Right lobe of liver (tissue), 6 donors: ENCODE data around the gene GALNT2. TPM values are rescaled to one million over a fixed set of nuclear protein-coding genes. Genes with fewer than 3 reads are reported as not detected.

Experiments used
- ATAC-seq, 4 donors: fragments of 200-7000 bp; cut with Tn5 transposase; one replicate each; pipeline ENCODE4 v1.9.1; 2020; ENCODE audit warnings: mild to moderate bottlenecking in 4 of 4, moderate library complexity in 4 of 4
- DNase-seq, 3 donors: peaks; one replicate each; pipeline ENCODE4 v3.0.0-alpha.2; 2020
- H3K27ac ChIP-seq, 3 donors: fragments of 200-600 bp; one replicate each; pipeline ENCODE4 v1.8.0; 2022
- H3K27me3 ChIP-seq, 2 donors: fragments of 200-600 bp; one replicate each; pipeline ENCODE4 v1.8.0; 2022
- H3K36me3 ChIP-seq, 4 donors: fragments of 200-600 bp; sonication (generic) in 1 of 4; one replicate each; pipeline versions ENCODE4 v1.5.1 to v1.8.0; 2017 to 2022; ENCODE audit warnings: control low read depth in 1 of 4
- H3K4me1 ChIP-seq, 4 donors: fragments of 200-600 bp; sonication (generic) in 1 of 4; one replicate each; pipeline versions ENCODE4 v1.5.1 to v1.8.0; 2017 to 2022; ENCODE audit warnings: control low read depth in 1 of 4
- H3K4me3 ChIP-seq, 3 donors: fragments of 200-600 bp; one replicate each; pipeline ENCODE4 v1.8.0; 2022
- H3K9me3 ChIP-seq, 4 donors: fragments of 200-600 bp; sonication (generic) in 1 of 4; one replicate each; pipeline versions ENCODE4 v1.5.1 to v1.8.0; 2017 to 2022; ENCODE audit warnings: control low read depth in 1 of 4
- CTCF ChIP-seq, 4 donors: fragments of 200-600 bp in 3 of 4; fragments of 450-650 bp in 1 of 4; IDR thresholded peaks; one replicate each; pipeline versions ENCODE4 v1.5.1 to v1.8.0; 2016 to 2022; ENCODE audit warnings: antibody characterized with exemption in 4 of 4, mild to moderate bottlenecking in 2 of 4
- POLR2A ChIP-seq: fragments of 450-650 bp; IDR thresholded peaks from one replicate; pipeline ENCODE4 v1.6.1; 2017; ENCODE audit warnings: antibody characterized with exemption, mild to moderate bottlenecking
- WGBS: methylation state at CpG from one replicate; pipeline ENCODE4 v1.1.6; 2018; ENCODE audit warnings: low coverage, low lambda C conversion rate; ENCODE audit not compliant: insufficient coverage; ENCODE audit errors: missing lambda C conversion rate; 5-methylcytosine and 5-hydroxymethylcytosine counted together
- intact Hi-C, 2 donors: fragments of 100-400 bp; cut with DNase I; formaldehyde crosslinking; loops; one replicate each; pipeline versions ENCODE4 v1.11.2 to v1.14.1; 2022
- total RNA-seq, 6 experiments: library from RNA; depleted of rRNA in 2 of 6; stranded (reverse); fragments of >200 nt in 2 of 6; fragmentation: NEBNext Ultra II Directional in 3 of 6; extraction: Animal tissue kit (Norgen Biotek cat#: 25700) in 3 of 6; gene quantifications; one replicate each; pipeline versions ENCODE4 v1.1.0 to v1.2.4, GENCODE V29; 2016 to 2023
- donor health status: DM: no; HTN: yes; CAD: no.
- donor health status: DM: no; HTN: no; CAD: no.
- donor health status: DM: no; HTN: no; CAD: no.
- donor health status: DM: no; HTN: yes; CAD: no.
- donor health status: DM: no; HTN: yes; CAD: no.

Gene GALNT2
- total RNA-seq, 6 experiments from 2014 or later = 58.0 to 152 (median 131) TPM

GRCh38 chr1:230216896-230217295 lies 149.9 kb downstream of the GALNT2 start:
- Histone ChIP-seq H3K27me3 (no peaks in the 10 kb centered on the region), H3K9me3 (no peaks in the 10 kb centered on the region), H3K27ac (no peak overlapping the region), H3K4me1 (peaks cover 0 to 12% (median 0%) of the 10 kb centered on the region in 4 donors), H3K4me3 (no peak overlapping the region), H3K36me3 (no peaks in the 10 kb centered on the region)
- no peak for DNase-seq
- WGBS = 100% methylated on average over 2 of the region's 2 CpGs
- TF ChIP-seq POLR2A = no peak
- no peak for TF ChIP-seq CTCF (IDR thresholded peaks at IDR 0.05)
- ATAC-seq = no peak
- intact Hi-C loops = no loop called here

- H3K9me3 ChIP-seq = no peaks in the 10 kb centered on the region
- H3K36me3 ChIP-seq = no peaks in the 10 kb centered on the region
- TF ChIP-seq POLR2A = no peak
- TF ChIP-seq CTCF (IDR thresholded peaks at IDR 0.05) = no peak
- no peaks in the 10 kb centered on the region for H3K27me3 ChIP-seq
- WGBS = 47% methylated on average over 5 of the region's 6 CpGs
- DNase-seq (no peak), ATAC-seq (peak; percentile 43 to 68 (median 56))
- peaks cover 0 to 12% (median 0%) of the 10 kb centered on the region in 4 donors for H3K4me1 ChIP-seq
- H3K27ac ChIP-seq = no peak overlapping the region
- intact Hi-C loops = no loop called here
- H3K4me3 ChIP-seq = no peak overlapping the region
These were observed 151.6 kb downstream of the GALNT2 start for GRCh38 chr1:230218667-230219066.

GRCh38 chr1:230219174-230220067 lies 152.4 kb downstream of the GALNT2 start:
- no peak overlapping the region for H3K27ac ChIP-seq
- H3K9me3 ChIP-seq = no peaks in the 10 kb centered on the region
- no peaks in the 10 kb centered on the region for H3K36me3 ChIP-seq
- DNase-seq = no peak
- H3K27me3 ChIP-seq = no peaks in the 10 kb centered on the region
- ATAC-seq = peak; percentile 25 to 72 (median 41)
- WGBS = 48% methylated on average over 8 of the region's 8 CpGs
- TF ChIP-seq POLR2A (no peak), CTCF (IDR thresholded peaks at IDR 0.05) (no peak)
- intact Hi-C loops = no loop called here
- peaks cover 0 to 5% (median 0%) of the 10 kb centered on the region in 4 donors for H3K4me1 ChIP-seq
- no peak overlapping the region for H3K4me3 ChIP-seq

GRCh38 chr1:230220478-230220877 lies 153.4 kb downstream of the GALNT2 start:
- intact Hi-C loops = no loop called here
- DNase-seq (no peak), ATAC-seq (peak in 1 of 4 donors; percentile 15)
- no peaks in the 10 kb centered on the region for H3K4me1 ChIP-seq
- no peaks in the 10 kb centered on the region for H3K36me3 ChIP-seq
- 83% methylated on average over 4 of the region's 7 CpGs for WGBS
- H3K9me3 ChIP-seq = no peaks in the 10 kb centered on the region
- H3K27ac ChIP-seq = no peak overlapping the region
- TF ChIP-seq POLR2A (no peak), CTCF (IDR thresholded peaks at IDR 0.05) (no peak)
- no peaks in the 10 kb centered on the region for H3K27me3 ChIP-seq
- H3K4me3 ChIP-seq = no peak overlapping the region
